Natural killer cell (primary cell): ENCODE data around the gene SATL1. TPM values are rescaled to one million over a fixed set of nuclear protein-coding genes. Genes with fewer than 3 reads are reported as not detected.
A peak's percentile ranks its signal among the peaks of the same experiment; 100 is the strongest.
"Not testable (repeated sequence)": the region's sequence is repeated elsewhere in the genome, so short reads cannot be mapped to it uniquely, and the experiment has no call there.

Experiments used
- ATAC-seq, 3 donors: fragments of 150-1000 bp in 2 of 3; fragments of 200-7000 bp in 1 of 3; cut with Tn5 transposase; 1 replicate in 1 of 3; 2 replicates in 2 of 3; pipeline ENCODE4 v1.10.0; 2021; ENCODE audit warnings: mild to moderate bottlenecking in 2 of 3, moderate library complexity in 2 of 3
- DNase-seq, 2 donors: peaks; one replicate each; pipeline versions ENCODE4 v3.0.0 to v3.0.0-alpha.2; 2013 to 2021; ENCODE audit warnings: mixed read lengths in 1 of 2
- H3K27ac ChIP-seq: one replicate; pipeline ENCODE4 v1.5.1; 2013; ENCODE audit warnings: mild to moderate bottlenecking, low read length
- H3K27me3 ChIP-seq: one replicate; pipeline ENCODE4 v1.6.1; 2013; ENCODE audit warnings: low read length; ENCODE audit not compliant: control insufficient read depth, insufficient read depth
- H3K36me3 ChIP-seq: one replicate; pipeline ENCODE4 v1.6.1; 2013; ENCODE audit warnings: low read length; ENCODE audit not compliant: control insufficient read depth, insufficient read depth
- H3K4me1 ChIP-seq: one replicate; pipeline ENCODE4 v1.6.1; 2013; ENCODE audit warnings: low read length; ENCODE audit not compliant: control insufficient read depth, insufficient read depth
- H3K4me3 ChIP-seq: one replicate; pipeline ENCODE4 v1.5.1; 2013; ENCODE audit warnings: low read length
- H3K9me3 ChIP-seq: one replicate; pipeline ENCODE4 v1.6.1; 2013; ENCODE audit warnings: low read length; ENCODE audit not compliant: control insufficient read depth, insufficient read depth
- H3K27ac Mint-ChIP-seq, 2 donors: one replicate each; pipeline ENCODE4 v1.8.0; 2022; ENCODE audit warnings: mild to moderate bottlenecking in 2 of 2, mixed read lengths in 2 of 2, moderate library complexity in 1 of 2
- H3K27me3 Mint-ChIP-seq, 2 donors: one replicate each; pipeline ENCODE4 v1.8.0; 2022; ENCODE audit warnings: low read depth in 2 of 2, mixed read lengths in 2 of 2
- H3K36me3 Mint-ChIP-seq: one replicate; pipeline ENCODE4 v1.8.0; 2022; ENCODE audit warnings: mixed read lengths
- H3K4me1 Mint-ChIP-seq, 2 donors: one replicate each; pipeline ENCODE4 v1.8.0; 2022; ENCODE audit warnings: mixed read lengths in 2 of 2
- H3K4me3 Mint-ChIP-seq: one replicate; pipeline ENCODE4 v1.8.0; 2022; ENCODE audit warnings: mild to moderate bottlenecking, moderate library complexity, mixed read lengths
- H3K9me3 Mint-ChIP-seq, 2 donors: one replicate each; pipeline ENCODE4 v1.8.0; 2022; ENCODE audit warnings: mixed read lengths in 2 of 2
- CTCF ChIP-seq: fragments of 200-600 bp; IDR thresholded peaks from one replicate; pipeline ENCODE4 v1.8.0; 2022; ENCODE audit warnings: antibody characterized with exemption
- WGBS: methylation state at CpG from one replicate; pipeline ENCODE4 v1.1.7; 2013; ENCODE audit warnings: missing lambda C conversion rate; ENCODE audit not compliant: insufficient coverage; 5-methylcytosine and 5-hydroxymethylcytosine counted together
- intact Hi-C: fragments of 100-400 bp; cut with micrococcal nuclease; formaldehyde crosslinking; loops from one replicate; pipeline ENCODE4 v1.14.2; 2022
- total RNA-seq, 4 donors: library from RNA; stranded (reverse); fragments of 120-200 nt in 1 of 4; gene quantifications; one replicate each; pipeline versions ENCODE4 v1.2.3 to v1.2.4, GENCODE V29; 2013 to 2022

Gene SATL1
- total RNA-seq, 3 donors from 2014 or later (not counting 1 experiment from before 2014, with no cell fraction given), result 0.10 TPM; not detected in 2

GRCh38 chrX:85107407-85107806, 136.2 kb downstream of the SATL1 start:
- 88% methylated on average over 4 of the region's 4 CpGs for WGBS
- Histone ChIP-seq H3K27ac (no peak overlapping the region), H3K27me3 (no peaks in the 10 kb centered on the region), H3K4me3 (no peak overlapping the region), H3K4me1 (no peaks in the 10 kb centered on the region), H3K9me3 (no peaks in the 10 kb centered on the region), H3K36me3 (no peaks in the 10 kb centered on the region)
- no peaks in the 10 kb centered on the region for H3K27me3 Mint-ChIP-seq
- DNase-seq (no peak), ATAC-seq (no peak)
- H3K4me3 Mint-ChIP-seq, result no peak overlapping the region
- no peak overlapping the region for H3K27ac Mint-ChIP-seq
- no peaks in the 10 kb centered on the region for H3K36me3 Mint-ChIP-seq
- intact Hi-C loops, result no loop called here
- H3K9me3 Mint-ChIP-seq, result no peaks in the 10 kb centered on the region
- H3K4me1 Mint-ChIP-seq, result no peaks in the 10 kb centered on the region
- no peak for TF ChIP-seq CTCF

GRCh38 chrX:85089321-85089840, 154.2 kb downstream of the SATL1 start:
- H3K4me1 ChIP-seq, result no peaks in the 10 kb centered on the region
- no peaks in the 10 kb centered on the region for H3K9me3 ChIP-seq
- ATAC-seq (no peak), DNase-seq (no peak)
- no peak overlapping the region for H3K4me3 Mint-ChIP-seq
- H3K27me3 Mint-ChIP-seq, result no peaks in the 10 kb centered on the region
- no peak for TF ChIP-seq CTCF
- H3K27me3 ChIP-seq, result no peaks in the 10 kb centered on the region
- no peaks in the 10 kb centered on the region for H3K36me3 Mint-ChIP-seq
- no peaks in the 10 kb centered on the region for H3K4me1 Mint-ChIP-seq
- H3K4me3 ChIP-seq, result no peak overlapping the region
- no peaks in the 10 kb centered on the region for H3K36me3 ChIP-seq
- H3K9me3 Mint-ChIP-seq, result no peaks in the 10 kb centered on the region
- WGBS, result 96% methylated on average over 5 of the region's 5 CpGs
- intact Hi-C loops, result no loop called here
- no peak overlapping the region for H3K27ac ChIP-seq
- H3K27ac Mint-ChIP-seq, result no peak overlapping the region

- intact Hi-C loops, result no loop called here
These were observed 158.7 kb downstream of the SATL1 start for GRCh38 chrX:85084770-85085393.

DNA sequence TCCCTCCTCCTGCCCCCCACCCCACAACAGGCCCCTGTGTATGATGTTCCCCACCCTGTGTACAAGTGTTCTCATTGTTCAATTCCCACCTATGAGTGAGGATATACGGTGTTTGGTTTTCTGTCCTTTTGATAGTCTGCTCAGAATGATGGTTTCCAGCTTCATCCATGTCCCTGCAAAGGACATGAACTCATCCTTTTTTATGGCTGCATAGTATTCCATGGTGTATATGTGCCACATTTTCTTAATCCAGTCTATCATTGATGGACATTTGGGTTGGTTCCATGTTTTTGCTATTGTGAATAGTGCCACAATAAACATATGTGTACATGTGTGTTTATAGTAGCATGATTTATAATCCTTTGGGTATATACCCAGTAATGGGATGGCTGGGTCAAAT, 166.3 kb downstream of the SATL1 start:
- H3K4me1 ChIP-seq, H3K27me3 Mint-ChIP-seq, H3K27me3 ChIP-seq, intact Hi-C loops, DNase-seq, H3K4me3 ChIP-seq, H3K4me1 Mint-ChIP-seq, H3K9me3 Mint-ChIP-seq, H3K36me3 Mint-ChIP-seq, ATAC-seq, H3K4me3 Mint-ChIP-seq, H3K36me3 ChIP-seq, H3K27ac Mint-ChIP-seq, H3K9me3 ChIP-seq, H3K27ac ChIP-seq: not testable (repeated sequence)
- WGBS, result no CpG with 5 or more reads among the region's 1 CpG

More at GRCh38 chrX:85084770-85085393, 158.7 kb downstream of the SATL1 start:
- no CpG with 5 or more reads among the region's 2 CpGs for WGBS
- ATAC-seq (peak in 1 of 3 donors; percentile 68), DNase-seq (peak in 1 of 2 donors; percentile 49)
- Mint-ChIP-seq H3K4me3 (no peak overlapping the region), H3K36me3 (no peaks in the 10 kb centered on the region), H3K27ac (no peak overlapping the region), H3K4me1 (no peaks in the 10 kb centered on the region), H3K9me3 (no peaks in the 10 kb centered on the region), H3K27me3 (no peaks in the 10 kb centered on the region)
- no peaks in the 10 kb centered on the region for H3K27me3 ChIP-seq
- no peak overlapping the region for H3K27ac ChIP-seq
- peak; percentile 69 for TF ChIP-seq CTCF
- H3K36me3 ChIP-seq, result no peaks in the 10 kb centered on the region
- no peaks in the 10 kb centered on the region for H3K4me1 ChIP-seq
- H3K9me3 ChIP-seq, result no peaks in the 10 kb centered on the region
- no peak overlapping the region for H3K4me3 ChIP-seq
